Gastrocnemius medialis (tissue), 4 donors: ENCODE data around the gene GPR158.

Experiments
- CTCF ChIP-seq, 5 experiments: fragments of 450-650 bp in 3 of 5; fragments of 200-600 bp in 2 of 5; sonication (generic) in 2 of 5; IDR thresholded peaks in 4 of 5; conservative IDR thresholded peaks in 1 of 5; 1 replicate in 4 of 5; 2 replicates in 1 of 5; pipeline ENCODE4 v1.5.1; 2016 to 2019; ENCODE audit warnings: antibody characterized with exemption in 5 of 5, mild to moderate bottlenecking in 3 of 5, moderate library complexity in 3 of 5
- POLR2A ChIP-seq, 2 donors: fragments of 450-650 bp; IDR thresholded peaks; one replicate each; pipeline ENCODE4 v1.6.1; 2017; ENCODE audit warnings: antibody characterized with exemption in 2 of 2, mild to moderate bottlenecking in 2 of 2, moderate library complexity in 2 of 2

DNA sequence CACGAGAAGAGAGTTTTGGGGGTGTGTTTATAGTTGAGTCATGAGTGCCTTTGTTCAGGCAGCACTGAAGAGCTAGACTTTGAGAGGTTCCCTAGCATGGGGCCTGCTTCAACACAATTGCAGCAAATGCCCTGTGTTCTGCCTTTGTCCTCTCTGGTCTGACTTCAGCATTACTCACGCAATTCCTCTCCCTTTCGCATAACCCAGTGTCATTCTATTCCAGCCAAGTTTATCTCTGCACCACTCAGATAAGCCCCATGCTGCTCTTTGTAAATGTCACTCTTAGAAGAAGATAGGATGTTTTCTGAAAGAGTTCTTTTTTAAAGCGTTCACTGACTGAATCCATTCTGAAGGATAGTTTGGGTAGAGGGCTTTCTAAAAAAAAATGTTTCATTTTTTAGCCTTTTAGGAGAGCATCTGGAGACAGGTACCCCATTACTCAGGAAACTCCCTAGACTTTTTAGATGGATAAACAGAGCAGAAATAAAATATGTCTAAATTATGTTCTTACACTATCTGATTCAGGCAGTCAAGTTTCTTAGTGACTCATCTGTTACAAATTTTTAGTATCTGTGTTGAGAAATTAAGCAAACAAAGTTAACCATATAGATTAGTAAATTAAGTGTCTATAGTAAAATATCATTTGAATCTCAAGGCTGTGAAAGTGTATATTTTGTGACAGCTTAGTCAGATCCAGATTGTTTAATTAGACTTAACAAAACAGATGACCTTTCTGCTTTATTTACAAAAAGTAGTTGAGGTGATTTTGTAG is 318.5 kb downstream of the GPR158 start:
- TF ChIP-seq POLR2A (IDR thresholded peaks at IDR 0.05) = no peak
- TF ChIP-seq CTCF (IDR thresholded peaks at IDR 0.05 in 4 of 5, conservative IDR thresholded peaks at IDR 0.05 in 1 of 5) = no peak
